ENCODE results near the gene SLC17A2. TPM values are rescaled to one million over a fixed set of nuclear protein-coding genes. Genes with fewer than 3 reads are reported as not detected.

SLC17A2 gene
- total and polyA plus RNA-seq, 2 experiments from 2014 or later, result not detected

- no peak overlapping the region for H3K4me2 ChIP-seq
- no peak for DNase-seq (ENCODE audit: low spot score)
- no peak for ATAC-seq
- no peaks in the 10 kb centered on the region; the same call in 1 of the 2 replicates for H3K36me3 ChIP-seq (ENCODE audit: insufficient read depth)
- peaks cover 3% of the 10 kb centered on the region for H3K27me3 Mint-ChIP-seq (ENCODE audit: insufficient read depth, low read depth, poor library complexity)
- H3F3A ChIP-seq (replicated peaks; ENCODE audit: low read depth), result no peaks in the 10 kb centered on the region
- H3K27me3 ChIP-seq (ENCODE audit: insufficient read depth), result peaks cover 5% of the 10 kb centered on the region; the same call in 1 of the 2 replicates
- H3K4me3 Mint-ChIP-seq, result no peak overlapping the region
- no peak overlapping the region for H3K4me3 ChIP-seq
- no peak overlapping the region for H3K27ac ChIP-seq (ENCODE audit: low read depth)
- TF ChIP-seq ZNF114 (CRISPR knock-in tag; IDR thresholded peaks at IDR 0.05), result no peak
- H3K4me1 ChIP-seq (ENCODE audit: insufficient read depth), result peaks cover 16% of the 10 kb centered on the region
- H2AFZ ChIP-seq, result no peak overlapping the region
- peaks cover 23% of the 10 kb centered on the region for H3K36me3 Mint-ChIP-seq (ENCODE audit: low read depth)
- peaks cover 4% of the 10 kb centered on the region for H3K4me1 Mint-ChIP-seq
- H3K79me2 ChIP-seq (replicated peaks; ENCODE audit: insufficient read depth), result no peaks in the 10 kb centered on the region
- no peaks in the 10 kb centered on the region for H3K9me3 Mint-ChIP-seq
- H4K20me1 ChIP-seq (replicated peaks; ENCODE audit: insufficient read depth), result no peaks in the 10 kb centered on the region
- no peak overlapping the region for H3K27ac Mint-ChIP-seq
- peaks cover 9% of the 10 kb centered on the region; the same call in 1 of the 2 replicates for H3K9me2 ChIP-seq (ENCODE audit: insufficient read depth)
These were observed 41.6 kb upstream of the SLC17A2 start for GRCh38 chr6:25972128-25972527.

- H3K36me3 ChIP-seq (ENCODE audit: insufficient read depth), result no peaks in the 10 kb centered on the region; the same call in 1 of the 2 replicates
- Mint-ChIP-seq H3K4me3 (no peak overlapping the region), H3K4me1 (peaks cover 12% of the 10 kb centered on the region), H3K9me3 (no peaks in the 10 kb centered on the region), H3K36me3 (ENCODE audit: low read depth) (peaks cover 31% of the 10 kb centered on the region), H3K27me3 (ENCODE audit: insufficient read depth, low read depth, poor library complexity) (peaks cover 5% of the 10 kb centered on the region), H3K27ac (no peak overlapping the region)
- H3K79me2 ChIP-seq (replicated peaks; ENCODE audit: insufficient read depth), result no peaks in the 10 kb centered on the region
- H3K27ac ChIP-seq (ENCODE audit: low read depth), result no peak overlapping the region
- no peak overlapping the region for H2AFZ ChIP-seq
- no peak overlapping the region for H3K4me3 ChIP-seq
- peaks cover 23% of the 10 kb centered on the region for H3K4me1 ChIP-seq (ENCODE audit: insufficient read depth)
- DNase-seq (ENCODE audit: low spot score) (no peak), ATAC-seq (no peak)
- no peaks in the 10 kb centered on the region for H4K20me1 ChIP-seq (replicated peaks; ENCODE audit: insufficient read depth)
- peaks cover 9% of the 10 kb centered on the region; the same call in 1 of the 2 replicates for H3K27me3 ChIP-seq (ENCODE audit: insufficient read depth)
- peaks cover 12% of the 10 kb centered on the region; the same call in 1 of the 2 replicates for H3K9me2 ChIP-seq (ENCODE audit: insufficient read depth)
- no peak overlapping the region for H3K4me2 ChIP-seq
- no peaks in the 10 kb centered on the region for H3F3A ChIP-seq (replicated peaks; ENCODE audit: low read depth)
- TF ChIP-seq ZNF114 (CRISPR knock-in tag; IDR thresholded peaks at IDR 0.05) (no peak), JUNB (IDR thresholded peaks at IDR 0.05; ENCODE audit: unreplicated experiment) (no peak), CTCF (conservative IDR thresholded peaks at IDR 0.05; ENCODE audit: low read depth in 2 of 2) (no peak), REST (IDR thresholded peaks at IDR 0.05; ENCODE audit: unreplicated experiment) (no peak), ZNF331 (CRISPR knock-in tag; IDR thresholded peaks at IDR 0.05; ENCODE audit: low read depth) (no peak), STAT1 (IDR thresholded peaks at IDR 0.05; ENCODE audit: unreplicated experiment) (no peak), NANOG (IDR thresholded peaks at IDR 0.05; ENCODE audit: borderline replicate concordance) (no peak), ZNF462 (CRISPR knock-in tag; IDR thresholded peaks at IDR 0.05) (no peak)
These were observed 40.8 kb upstream of the SLC17A2 start for GRCh38 chr6:25971187-25971821.
